Keratinocyte (primary cell): ENCODE data around the gene MOB2. TPM values are rescaled to one million over a fixed set of nuclear protein-coding genes. Genes with fewer than 3 reads are reported as not detected.

Experiments used
- DNase-seq: peaks from one replicate; pipeline ENCODE4 v3.0.0-alpha.2; 2011; ENCODE audit warnings: low read depth, missing footprints, low spot score
- FAIRE-seq: peaks from 2 replicates; lab custom pipeline; 2011; peaks lifted over from hg19 to GRCh38; lab: Jason Lieb, UNC
- H2AFZ ChIP-seq: 2 replicates; pipeline ENCODE4 v1.6.0; 2012; ENCODE audit warnings: low read length, control low read depth, inconsistent platforms; ENCODE audit not compliant: control insufficient read depth
- H3K27ac ChIP-seq: 2 replicates; pipeline ENCODE4 v1.5.1; 2011; ENCODE audit warnings: low read length; ENCODE audit not compliant: control insufficient read depth, insufficient read depth
- H3K27me3 ChIP-seq: 3 replicates; pipeline ENCODE4 v1.6.0; 2011; ENCODE audit warnings: low read length; ENCODE audit not compliant: control insufficient read depth, insufficient read depth; ENCODE audit errors: extremely low read depth
- H3K36me3 ChIP-seq, 2 experiments: 2 replicates in 1 of 2; 3 replicates in 1 of 2; pipeline ENCODE4 v1.5.1; 2011; ENCODE audit warnings: low read length in 2 of 2, mild to moderate bottlenecking in 1 of 2; ENCODE audit not compliant: control insufficient read depth in 2 of 2, insufficient read depth in 2 of 2; ENCODE audit errors: extremely low read depth in 1 of 2
- H3K4me1 ChIP-seq: 3 replicates; pipeline ENCODE4 v1.5.1; 2011; ENCODE audit warnings: low read length; ENCODE audit not compliant: control insufficient read depth, insufficient read depth; ENCODE audit errors: extremely low read depth
- H3K4me2 ChIP-seq: 3 replicates; pipeline ENCODE4 v1.6.0; 2011; ENCODE audit warnings: low read depth, low read length; ENCODE audit not compliant: control insufficient read depth, insufficient read depth; ENCODE audit errors: extremely low read depth
- H3K4me3 ChIP-seq, 3 experiments: fragments of 200-600 bp in 1 of 3; sonication (generic) in 1 of 3; 2 replicates in 2 of 3; 3 replicates in 1 of 3; pipeline ENCODE4 v1.5.1; 2011 to 2016; ENCODE audit warnings: low read length in 3 of 3, mild to moderate bottlenecking in 3 of 3, control low read depth in 2 of 3, inconsistent platforms in 1 of 3, low read depth in 1 of 3, mixed read lengths in 1 of 3, mixed run types in 1 of 3, moderate library complexity in 1 of 3; ENCODE audit not compliant: control insufficient read depth in 2 of 3, insufficient read depth in 2 of 3; ENCODE audit errors: extremely low read depth in 1 of 3
- H3K79me2 ChIP-seq: 2 replicates; pipeline ENCODE4 v1.6.0; 2012; ENCODE audit warnings: low read length; ENCODE audit not compliant: control insufficient read depth, insufficient read depth
- H3K9ac ChIP-seq: 3 replicates; pipeline ENCODE4 v1.6.0; 2011; ENCODE audit warnings: low read length; ENCODE audit not compliant: control insufficient read depth, insufficient read depth; ENCODE audit errors: extremely low read depth
- H3K9me1 ChIP-seq: 3 replicates; pipeline ENCODE4 v1.6.0; 2011; ENCODE audit warnings: low read length; ENCODE audit not compliant: control insufficient read depth, insufficient read depth; ENCODE audit errors: extremely low read depth
- H3K9me3 ChIP-seq: 2 replicates; pipeline ENCODE4 v1.5.1; 2012; ENCODE audit warnings: low read depth, low read length; ENCODE audit not compliant: control insufficient read depth
- H4K20me1 ChIP-seq: 3 replicates; pipeline ENCODE4 v1.6.0; 2011; ENCODE audit warnings: low read length; ENCODE audit not compliant: control insufficient read depth, insufficient read depth; ENCODE audit errors: extremely low read depth
- EZH2 ChIP-seq: IDR thresholded peaks from one replicate; pipeline ENCODE4 v1.6.1; 2012; ENCODE audit warnings: inconsistent platforms, mild to moderate bottlenecking, low read length, moderate library complexity
- dilution Hi-C: fragments of 300-500 bp; cut with MboI; formaldehyde crosslinking; loops from one replicate; pipeline ENCODE4 v1.7.0; 2020; ENCODE audit warnings: low sequenced_read_pairs; ENCODE audit not compliant: extremely low pct_ligation_motif_present
- polyA plus RNA-seq, 5 experiments: library from polyadenylated mRNA; depleted of rRNA in 3 of 5; stranded (reverse) in 3 of 5; stranded (forward) in 1 of 5; unstranded in 1 of 5; fragments of >200 nt; gene quantifications; 1 replicate in 1 of 5; 2 replicates in 3 of 5; 3 replicates in 1 of 5; pipeline versions ENCODE4 v1.2.1 to v1.2.3, GENCODE V29; 2011 to 2012; ENCODE audit warnings: missing spikeins in 2 of 5, low read depth in 1 of 5, low replicate concordance in 1 of 5
- TF ChIP-seq, protein P1 (sequence below), 3 experiments: IDR thresholded peaks in 1 of 3; conservative IDR thresholded peaks in 1 of 3; optimal IDR thresholded peaks in 1 of 3; 2 replicates in 2 of 3; 3 replicates in 1 of 3; pipeline versions ENCODE3 to v1.5.1; 2011; ENCODE audit warnings: low read length in 3 of 3, mild to moderate bottlenecking in 3 of 3, moderate library complexity in 2 of 3, control low read depth in 1 of 3, inconsistent platforms in 1 of 3; ENCODE audit not compliant: insufficient read depth in 2 of 3; ENCODE audit errors: extremely low read depth in 1 of 3

The MOB2 gene
- polyA plus RNA-seq, 1 donor (not counting 4 experiments of a cell fraction or from before 2014, with no cell fraction given): 37.7 TPM

DNA sequence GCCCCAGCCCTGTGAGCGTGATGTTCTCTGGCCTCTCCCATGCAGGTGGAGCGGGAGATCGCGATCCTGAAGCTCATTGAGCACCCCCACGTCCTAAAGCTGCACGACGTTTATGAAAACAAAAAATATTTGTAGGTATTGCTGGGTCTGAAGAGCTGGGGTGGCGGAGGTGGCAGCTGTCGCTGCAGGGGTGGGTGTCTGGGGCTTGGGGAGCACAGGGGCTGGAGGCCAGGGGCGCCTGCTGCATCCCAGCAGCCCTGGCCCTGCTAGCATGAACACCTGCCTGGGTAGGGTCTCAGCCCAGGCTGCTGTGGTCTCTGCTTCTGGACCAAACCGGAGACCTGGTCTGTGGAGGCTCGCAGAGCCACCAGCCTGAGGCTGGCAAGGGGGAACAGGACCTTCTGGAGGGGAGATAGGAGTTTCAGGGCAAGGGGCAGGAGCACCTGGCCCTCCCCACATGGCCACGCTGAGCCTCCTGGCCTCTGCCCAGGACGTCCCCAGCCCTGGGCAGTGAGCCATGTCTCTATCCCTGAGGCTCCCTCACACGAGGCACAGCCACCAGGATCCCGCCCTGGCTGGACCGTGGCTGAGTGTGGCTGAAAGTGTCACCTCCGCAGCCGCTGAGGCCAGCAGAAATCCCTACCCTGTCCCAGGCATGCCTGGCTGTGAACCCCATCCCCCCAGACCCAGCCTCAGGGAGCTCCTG lies 48.2 kb downstream of the MOB2 start:
- Histone ChIP-seq H3K4me3 (no peak overlapping the region), H3K79me2 (no peaks in the 10 kb centered on the region), H3K4me2 (no peak overlapping the region), H3K27ac (no peak overlapping the region), H3K4me1 (no peaks in the 10 kb centered on the region), H4K20me1 (no peaks in the 10 kb centered on the region), H3K9me1 (no peaks in the 10 kb centered on the region), H3K36me3 (no peaks in the 10 kb centered on the region), H3K9ac (no peak overlapping the region), H2AFZ (no peak overlapping the region), H3K9me3 (no peaks in the 10 kb centered on the region), H3K27me3 (peaks cover 10% of the 10 kb centered on the region)
- TF ChIP-seq, protein P1, sequence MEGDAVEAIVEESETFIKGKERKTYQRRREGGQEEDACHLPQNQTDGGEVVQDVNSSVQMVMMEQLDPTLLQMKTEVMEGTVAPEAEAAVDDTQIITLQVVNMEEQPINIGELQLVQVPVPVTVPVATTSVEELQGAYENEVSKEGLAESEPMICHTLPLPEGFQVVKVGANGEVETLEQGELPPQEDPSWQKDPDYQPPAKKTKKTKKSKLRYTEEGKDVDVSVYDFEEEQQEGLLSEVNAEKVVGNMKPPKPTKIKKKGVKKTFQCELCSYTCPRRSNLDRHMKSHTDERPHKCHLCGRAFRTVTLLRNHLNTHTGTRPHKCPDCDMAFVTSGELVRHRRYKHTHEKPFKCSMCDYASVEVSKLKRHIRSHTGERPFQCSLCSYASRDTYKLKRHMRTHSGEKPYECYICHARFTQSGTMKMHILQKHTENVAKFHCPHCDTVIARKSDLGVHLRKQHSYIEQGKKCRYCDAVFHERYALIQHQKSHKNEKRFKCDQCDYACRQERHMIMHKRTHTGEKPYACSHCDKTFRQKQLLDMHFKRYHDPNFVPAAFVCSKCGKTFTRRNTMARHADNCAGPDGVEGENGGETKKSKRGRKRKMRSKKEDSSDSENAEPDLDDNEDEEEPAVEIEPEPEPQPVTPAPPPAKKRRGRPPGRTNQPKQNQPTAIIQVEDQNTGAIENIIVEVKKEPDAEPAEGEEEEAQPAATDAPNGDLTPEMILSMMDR (optimal IDR thresholded peaks at IDR 0.05 in 1 of 3, IDR thresholded peaks at IDR 0.05 in 1 of 3, conservative IDR thresholded peaks at IDR 0.05 in 1 of 3; ENCODE audit: extremely low read depth in 1 of 3, insufficient read depth in 2 of 3, low read length in 3 of 3): no peak
- TF ChIP-seq EZH2: no peak
- FAIRE-seq (no peak), DNase-seq (no peak)
- dilution Hi-C loops: no loop called here

GRCh38 chr11:1437500-1437899 lies 49.1 kb downstream of the MOB2 start:
- Histone ChIP-seq H2AFZ (no peak overlapping the region), H3K36me3 (no peaks in the 10 kb centered on the region), H3K9me1 (no peaks in the 10 kb centered on the region), H3K4me1 (no peaks in the 10 kb centered on the region), H3K9me3 (no peaks in the 10 kb centered on the region), H3K27me3 (peaks cover 4% of the 10 kb centered on the region), H3K4me3 (no peak overlapping the region), H4K20me1 (no peaks in the 10 kb centered on the region), H3K9ac (no peak overlapping the region), H3K4me2 (no peak overlapping the region), H3K27ac (no peak overlapping the region), H3K79me2 (no peaks in the 10 kb centered on the region)
- TF ChIP-seq, protein P1 (optimal IDR thresholded peaks at IDR 0.05 in 1 of 3, IDR thresholded peaks at IDR 0.05 in 1 of 3, conservative IDR thresholded peaks at IDR 0.05 in 1 of 3; ENCODE audit: extremely low read depth in 1 of 3, insufficient read depth in 2 of 3, low read length in 3 of 3): no peak
- no peak for TF ChIP-seq EZH2
- FAIRE-seq (no peak), DNase-seq (no peak)
- dilution Hi-C loops: no loop called here
